EH (cell line): ENCODE data around the gene PRSS48.
A peak's percentile ranks its signal among the peaks of the same experiment; 100 is the strongest.
"Not testable (repeated sequence)": the region's sequence is repeated elsewhere in the genome, so short reads cannot be mapped to it uniquely, and the experiment has no call there.

ENCODE experiments used
- DNase-seq: peaks from one replicate; pipeline ENCODE4 v3.0.0-alpha.2; 2015; ENCODE audit warnings: low read depth

Gene PRSS48

GRCh38 chr4:151276787-151277562 lies at the start of gene PRSS48:
Gene PRSS48 (plus strand): TSS chr4:151277161. CDS start chr4:151277173, 12 bp downstream.
- peak; percentile 65 for DNase-seq

GRCh38 chr4:151227172-151227571 lies 49.8 kb upstream of the PRSS48 start:
- no peak for DNase-seq

DNA sequence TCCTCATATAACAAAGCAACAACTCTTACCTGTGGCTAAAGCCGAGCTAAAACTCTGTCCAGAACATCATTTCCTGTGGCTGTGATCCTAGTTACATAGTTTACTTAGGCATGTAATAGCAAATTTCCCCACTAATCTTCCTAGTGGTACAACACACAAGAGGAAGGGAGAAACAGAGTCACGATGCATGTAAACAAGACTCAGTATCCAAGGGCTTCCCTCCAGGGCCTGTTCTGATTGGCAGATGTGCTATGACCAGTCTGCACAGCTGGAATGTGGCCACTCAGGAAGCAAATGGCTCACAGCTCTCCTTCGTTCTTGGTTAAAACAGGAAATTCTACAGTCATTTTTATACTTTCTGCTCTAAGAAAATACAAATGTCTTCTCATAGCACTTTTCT lies 49.2 kb upstream of the PRSS48 start:
- peak; percentile 72 for DNase-seq

DNA sequence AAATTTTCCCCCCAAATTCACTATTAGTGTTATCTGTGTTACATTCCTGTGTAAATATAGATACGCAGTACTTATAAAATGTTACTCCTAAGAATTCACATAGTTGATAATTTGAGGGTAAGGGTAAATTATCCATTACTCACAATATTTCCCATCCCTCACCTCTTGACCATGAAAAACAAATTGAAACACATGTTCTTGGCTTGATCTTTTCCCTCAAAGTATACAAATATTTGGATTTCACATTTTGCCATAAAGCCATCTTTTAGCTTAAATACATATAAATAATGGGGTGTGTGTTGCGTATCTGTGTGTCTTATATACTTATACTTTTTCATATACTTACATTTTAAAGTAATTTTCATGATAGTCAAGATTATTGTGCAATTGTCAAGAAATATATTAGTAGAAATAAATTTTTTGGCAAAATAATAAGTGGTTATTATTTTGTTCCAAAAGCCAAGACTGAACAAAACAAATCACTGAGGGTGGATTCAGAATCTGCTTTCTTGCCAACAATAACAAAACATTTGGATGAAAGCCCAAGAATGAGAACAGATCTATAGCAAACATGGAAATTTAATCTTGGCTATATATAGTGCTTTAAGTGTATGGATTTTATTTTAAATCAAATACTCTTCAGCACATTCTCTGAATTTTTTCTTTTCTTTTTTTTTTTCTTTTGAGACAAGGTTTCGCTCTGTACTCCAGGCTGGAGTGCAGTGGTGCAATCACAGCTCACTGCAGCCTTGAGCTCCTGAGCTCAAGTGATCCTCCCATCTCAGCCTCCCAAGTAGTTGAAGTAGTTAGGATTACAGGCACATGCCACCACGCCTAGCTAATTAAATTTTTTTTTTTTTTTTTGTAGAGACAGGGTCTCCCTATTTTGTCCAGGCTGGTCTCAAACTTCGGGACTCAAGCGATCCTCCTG lies 48.5 kb upstream of the PRSS48 start:
- peak; percentile 32 for DNase-seq

DNA sequence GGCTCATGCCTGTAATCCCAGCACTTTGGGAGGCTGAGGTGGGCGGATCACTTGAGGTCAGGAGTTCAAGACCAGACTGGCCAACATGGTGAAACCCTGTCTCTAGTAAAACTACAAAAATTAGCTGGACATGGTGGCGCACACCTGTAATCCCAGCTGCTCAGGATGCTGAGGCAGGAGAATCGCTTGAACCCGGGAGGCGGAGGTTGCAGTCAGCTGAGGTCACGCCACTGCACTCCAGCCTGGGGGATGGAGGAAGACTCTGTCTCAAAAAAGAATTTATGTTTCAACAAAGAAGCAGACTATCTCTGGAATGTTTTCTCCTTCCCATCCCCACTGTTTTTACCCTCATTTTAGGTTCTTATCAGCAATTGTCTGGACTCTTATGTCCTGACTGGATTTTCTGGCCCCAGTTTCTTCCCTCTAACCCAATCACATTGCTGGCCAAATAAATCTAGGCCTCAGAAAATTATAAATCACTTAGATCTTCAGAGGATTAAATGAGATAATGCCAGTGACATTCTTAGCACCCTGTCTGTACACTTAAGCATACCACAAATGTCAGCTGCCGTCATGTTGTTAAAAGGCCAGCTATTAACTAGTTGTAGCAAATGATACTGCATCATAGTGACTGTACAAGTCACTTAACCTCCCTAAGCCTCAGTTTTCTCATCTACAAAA lies 44.9 kb upstream of the PRSS48 start:
- DNase-seq, result peak; percentile 30

DNA sequence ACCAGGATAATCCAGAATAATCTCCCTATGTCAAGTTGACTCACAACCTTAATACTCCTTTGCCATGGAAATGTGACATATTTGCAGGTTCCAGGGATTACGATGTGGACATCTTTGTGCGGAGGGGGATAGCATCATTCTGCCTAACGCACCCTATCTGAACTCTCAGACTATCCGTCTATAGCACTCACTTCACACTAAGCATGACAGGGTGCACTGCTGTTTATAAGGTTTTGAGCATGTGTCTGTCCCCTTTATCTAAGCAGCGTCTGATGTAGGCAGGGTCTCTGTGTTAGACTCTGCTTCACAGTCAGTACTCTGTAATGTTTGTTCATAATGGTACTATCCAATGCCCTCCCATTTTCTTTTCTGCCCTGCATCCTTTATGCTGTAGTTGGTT lies 43.4 kb upstream of the PRSS48 start:
- DNase-seq, result no peak

DNA sequence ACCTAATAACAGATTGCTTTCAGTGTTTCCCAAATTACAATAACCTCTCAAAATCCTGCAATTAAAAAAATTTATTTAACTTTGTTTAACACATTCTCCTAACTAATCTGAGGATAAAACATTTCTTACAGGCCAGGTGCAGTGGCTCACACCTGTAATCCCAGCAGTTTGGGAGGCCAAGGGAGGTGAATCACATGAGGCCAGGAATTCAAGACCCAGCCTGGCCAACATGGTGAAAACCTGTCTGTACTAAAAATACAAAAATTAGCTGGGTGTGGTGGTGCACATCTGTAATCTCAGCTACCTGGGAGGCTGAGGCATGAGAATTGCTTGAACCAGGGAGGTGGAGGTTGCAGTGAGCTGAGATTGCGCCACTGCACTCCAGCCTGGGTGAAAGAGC lies 41.6 kb upstream of the PRSS48 start:
- DNase-seq, result not testable (repeated sequence)

DNA sequence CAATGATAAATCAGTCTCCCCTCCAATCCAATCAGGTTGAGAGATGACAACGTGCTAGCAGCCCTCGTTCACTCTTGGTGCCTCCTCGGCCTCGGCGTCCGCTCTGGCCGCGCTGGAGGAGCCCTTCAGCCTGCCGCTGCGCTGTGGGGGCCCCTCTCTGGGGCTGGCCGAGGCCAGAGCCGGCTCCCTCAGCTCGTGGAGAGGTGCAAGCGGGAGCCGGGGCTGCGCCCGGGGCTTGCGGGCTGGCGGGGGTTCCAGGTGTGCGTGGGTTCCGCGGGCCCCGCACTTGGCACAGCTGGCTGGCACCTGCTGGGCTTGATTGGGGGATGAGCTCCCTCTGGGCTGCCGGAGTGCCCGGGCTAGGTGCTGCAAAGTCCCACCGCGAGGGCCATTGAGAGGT lies 40.9 kb upstream of the PRSS48 start:
- no peak for DNase-seq

GRCh38 chr4:151238477-151238876 lies 38.5 kb upstream of the PRSS48 start:
- peak; percentile 15 for DNase-seq

DNA sequence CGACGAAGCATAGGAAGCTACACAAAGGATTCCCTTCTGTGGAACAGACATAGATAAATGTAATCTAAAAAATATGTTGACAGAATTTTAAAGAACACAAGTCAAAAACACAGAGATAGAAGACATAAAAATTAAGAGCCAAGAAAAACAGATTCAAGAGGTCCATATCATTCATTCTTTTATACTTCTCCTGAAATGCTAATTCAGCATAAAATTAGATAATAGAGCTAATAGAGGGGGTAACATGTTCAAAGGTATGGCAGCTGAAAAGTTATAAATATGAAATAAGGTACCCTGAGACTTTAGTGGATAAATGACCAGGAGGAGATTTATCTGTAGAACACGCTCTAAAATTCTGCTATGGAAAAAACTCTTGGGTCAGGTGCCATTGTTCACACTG lies 37.4 kb upstream of the PRSS48 start:
- DNase-seq, result no peak

DNA sequence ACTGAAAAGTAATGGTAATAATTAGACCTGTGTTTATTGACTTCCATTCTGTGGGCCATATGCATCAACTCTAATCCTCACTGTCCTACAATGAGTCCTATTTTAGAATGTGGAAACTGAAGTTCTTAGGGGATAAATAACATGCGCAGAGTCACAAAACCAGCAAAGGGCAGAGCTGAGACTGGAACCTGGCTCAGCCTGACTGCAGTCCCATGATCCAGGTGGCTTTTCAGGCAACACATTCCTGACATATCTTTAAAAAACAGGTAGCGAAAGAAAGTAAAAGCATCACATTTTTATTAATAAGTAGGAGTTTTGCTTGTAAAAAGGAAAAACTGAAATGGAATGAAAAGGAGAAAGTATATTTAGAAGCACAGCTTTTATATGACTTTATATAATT lies 34.7 kb upstream of the PRSS48 start:
- no peak for DNase-seq

GRCh38 chr4:151246742-151247141 lies 30.2 kb upstream of the PRSS48 start:
- DNase-seq, result no peak

GRCh38 chr4:151247395-151247794 lies 29.6 kb upstream of the PRSS48 start:
- no peak for DNase-seq

DNA sequence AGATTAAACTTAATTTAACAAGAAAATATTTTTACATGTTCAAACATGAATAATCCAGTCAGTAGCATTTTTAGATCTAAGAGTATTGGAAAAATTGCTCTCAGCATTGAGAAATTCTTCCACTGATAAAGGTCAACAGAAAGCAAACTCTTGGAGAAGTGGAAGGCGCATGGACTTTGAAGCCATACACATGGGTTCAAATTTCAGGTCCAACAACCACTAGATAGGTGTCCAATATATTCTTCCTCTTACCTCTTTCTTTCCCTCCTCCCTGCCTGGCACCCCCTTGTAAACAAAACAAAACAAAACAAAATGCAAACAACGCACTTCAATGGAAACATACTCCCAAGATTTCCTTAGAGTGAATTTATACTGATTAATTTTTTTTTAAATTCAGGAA lies 28.4 kb upstream of the PRSS48 start:
- DNase-seq, result no peak

- no peak for DNase-seq
These were observed 26.3 kb upstream of the PRSS48 start for GRCh38 chr4:151250706-151251105.

- DNase-seq, result no peak
These were observed 25.2 kb upstream of the PRSS48 start for GRCh38 chr4:151251603-151252304.

DNA sequence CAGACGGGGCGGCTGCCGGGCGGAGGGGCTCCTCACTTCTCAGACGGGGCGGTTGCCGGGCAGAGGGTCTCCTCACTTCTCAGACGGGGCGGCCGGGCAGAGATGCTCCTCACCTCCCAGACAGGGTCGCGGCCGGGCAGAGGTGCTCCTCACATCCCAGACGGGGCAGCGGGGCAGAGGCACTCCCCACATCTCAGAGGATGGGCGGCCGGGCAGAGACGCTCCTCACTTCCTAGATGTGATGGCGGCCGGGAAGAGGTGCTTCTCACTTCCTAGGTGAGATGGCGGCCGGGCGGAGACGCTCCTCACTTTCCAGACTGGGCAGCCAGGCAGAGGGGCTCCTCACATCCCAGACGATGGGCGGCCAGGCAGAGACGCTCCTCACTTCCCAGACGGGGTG lies 21.7 kb upstream of the PRSS48 start:
- not testable (repeated sequence) for DNase-seq

DNA sequence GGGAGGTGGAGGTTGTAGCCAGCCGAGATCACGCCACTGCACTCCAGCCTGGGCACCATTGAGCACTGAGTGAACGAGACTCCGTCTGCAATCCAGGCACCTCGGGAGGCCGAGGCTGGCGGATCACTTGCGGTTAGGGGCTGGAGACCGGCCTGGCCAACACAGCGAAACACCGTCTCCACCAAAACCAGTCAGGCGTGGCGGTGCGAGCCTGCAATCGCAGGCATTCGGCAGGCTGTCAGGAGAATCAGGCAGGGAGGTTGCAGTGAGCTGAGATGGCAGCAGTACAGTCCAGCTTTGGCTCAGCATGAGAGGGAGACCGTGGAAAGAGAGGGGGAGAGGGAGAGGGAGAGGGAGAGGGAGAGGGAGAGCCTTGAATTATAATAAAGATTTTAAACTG lies 21.3 kb upstream of the PRSS48 start:
- not testable (repeated sequence) for DNase-seq

- no peak for DNase-seq
These were observed 20.8 kb upstream of the PRSS48 start for GRCh38 chr4:151256134-151256533.

DNA sequence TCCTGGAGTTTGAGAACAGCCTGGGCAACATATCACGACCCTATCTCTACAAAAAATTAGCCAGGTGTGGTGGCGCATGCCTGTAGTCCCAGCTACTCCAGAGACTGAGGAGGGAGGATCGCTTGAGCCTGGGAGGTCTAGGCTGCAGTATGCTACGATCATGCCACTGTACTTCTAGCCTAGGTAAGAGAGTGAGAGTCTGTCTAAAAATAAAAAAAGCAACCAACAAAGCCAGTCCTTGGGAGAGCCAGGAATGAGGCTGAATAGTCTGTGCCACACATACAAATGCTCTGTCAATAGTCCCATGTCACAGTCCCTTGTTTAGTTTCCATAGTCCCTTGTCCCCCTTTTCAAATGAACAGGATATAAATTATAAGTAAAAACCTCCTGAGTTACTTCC lies 19.3 kb upstream of the PRSS48 start:
- DNase-seq, result no peak

DNA sequence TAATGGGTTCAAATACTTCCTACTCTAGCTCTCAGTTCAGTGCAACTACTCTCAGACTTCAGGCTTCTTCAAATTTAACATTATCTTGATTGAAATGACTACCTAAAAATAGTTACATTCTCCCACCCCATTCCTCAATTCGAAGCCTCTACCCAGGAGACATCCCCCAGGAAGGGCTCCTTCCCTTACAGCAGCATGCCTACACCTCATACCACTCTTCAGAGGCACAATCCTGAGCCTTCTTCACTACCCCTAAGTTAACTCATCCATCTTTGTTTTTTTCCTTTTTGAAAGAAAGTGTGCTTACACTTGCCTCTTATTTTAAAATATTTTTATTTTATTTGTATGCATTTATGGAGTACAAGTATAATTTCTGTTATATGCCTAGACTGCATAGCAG lies 17.2 kb upstream of the PRSS48 start:
- no peak for DNase-seq

GRCh38 chr4:151260526-151260925 lies 16.4 kb upstream of the PRSS48 start:
- DNase-seq, result peak; percentile 21
